Activated T-cell treated with anti-CD3 and anti-CD28 coated beads for 48 hours (primary cell): Measurements from ENCODE around the gene CADM2.
"Not testable (repeated sequence)": the region's sequence is repeated elsewhere in the genome, so short reads cannot be mapped to it uniquely, and the experiment has no call there.

Experiments
- DNase-seq: peaks from one replicate; pipeline ENCODE4 v3.0.0-alpha.2; 2020; ENCODE audit warnings: low read depth

Gene CADM2

DNA sequence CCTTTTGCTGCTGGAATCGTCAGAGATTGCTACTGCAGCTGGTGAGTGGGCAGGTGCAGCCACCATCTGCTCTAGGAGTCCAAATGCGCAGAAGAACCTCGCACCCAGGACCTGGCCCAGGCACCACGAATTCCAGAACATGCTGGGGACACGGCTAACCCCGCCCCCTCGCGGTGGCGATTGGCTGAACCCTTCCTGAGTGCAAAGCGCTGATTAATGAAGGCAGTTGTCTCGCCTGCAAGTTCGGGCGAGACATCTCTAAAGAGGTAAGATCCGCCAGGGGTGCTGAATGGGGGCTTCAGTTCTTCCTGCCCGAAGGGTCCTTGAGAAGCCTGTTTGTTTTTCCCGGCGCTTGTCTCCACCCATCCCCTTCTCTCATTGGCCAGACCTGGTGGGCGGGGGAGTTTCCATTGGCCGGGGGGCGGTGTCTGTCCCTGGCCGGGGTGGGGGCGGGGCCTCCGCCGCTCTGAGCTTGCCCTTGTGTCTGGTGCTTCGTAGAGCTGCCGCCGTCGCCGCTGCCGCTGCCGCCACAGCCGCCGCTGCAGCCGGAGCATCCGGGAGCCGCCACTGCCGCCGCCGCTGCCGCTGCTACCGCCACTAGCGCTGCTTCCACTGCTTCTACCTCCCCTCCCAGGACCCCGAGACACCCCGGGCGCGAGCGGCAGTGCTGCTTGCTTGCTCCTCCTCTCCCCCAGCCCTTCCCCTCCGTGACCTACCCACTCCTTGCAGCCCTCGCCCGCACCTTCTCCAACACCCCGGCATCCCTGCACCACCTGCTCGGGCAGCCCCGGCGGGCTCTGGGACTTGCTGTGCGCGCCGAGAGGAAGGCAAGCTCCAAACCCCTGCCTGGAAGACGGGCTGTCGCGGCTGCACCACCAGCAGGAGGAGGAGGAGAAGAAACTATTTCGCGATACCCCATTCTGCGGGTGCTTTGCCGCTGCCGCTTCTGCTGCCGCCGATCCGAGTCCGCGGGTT is at the start of gene CADM2:
Gene CADM2 (plus strand): TSS at position 495 of the 975 bp plus-strand sequence.
- DNase-seq: peak; percentile 66

DNA sequence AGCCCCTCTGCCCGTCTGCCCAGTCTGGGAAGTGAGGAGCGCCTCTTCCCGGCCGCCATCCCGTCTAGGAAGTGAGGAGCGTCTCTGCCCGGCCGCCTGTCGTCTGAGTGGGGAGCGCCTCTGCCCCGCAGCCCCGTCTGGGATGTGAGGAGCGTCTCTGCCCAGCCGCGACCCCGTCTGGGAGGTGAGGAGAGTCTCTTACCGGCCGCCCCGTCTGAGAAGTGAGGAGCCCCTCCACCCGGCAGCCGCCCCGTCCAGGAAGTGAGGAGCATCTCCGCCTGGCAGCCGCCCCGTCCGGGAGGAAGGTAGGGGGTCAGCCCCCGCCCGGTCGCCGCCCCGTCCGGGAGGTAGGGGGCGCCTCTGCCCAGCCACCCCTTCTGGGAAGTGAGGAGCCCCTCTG is 40.2 kb upstream of the CADM2 start:
- DNase-seq: not testable (repeated sequence)

DNA sequence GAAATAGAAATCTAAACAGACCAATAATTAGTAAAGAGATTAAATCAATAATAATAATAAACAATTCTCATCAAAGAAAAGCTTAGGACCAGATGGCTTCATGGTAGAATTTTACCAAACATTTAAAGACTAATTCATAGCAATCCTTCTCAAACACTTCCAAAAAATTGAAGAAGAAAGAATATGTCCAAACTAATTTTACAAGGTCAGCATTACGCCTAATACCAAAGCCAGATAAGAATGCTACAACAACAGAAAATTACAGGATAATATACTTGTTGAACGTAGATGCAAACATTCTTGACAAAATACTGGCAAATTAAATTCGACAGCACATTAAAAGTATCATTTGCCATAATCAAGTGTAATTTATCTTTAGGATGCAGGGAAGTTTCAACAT is 36.1 kb upstream of the CADM2 start:
- DNase-seq: no peak

DNA sequence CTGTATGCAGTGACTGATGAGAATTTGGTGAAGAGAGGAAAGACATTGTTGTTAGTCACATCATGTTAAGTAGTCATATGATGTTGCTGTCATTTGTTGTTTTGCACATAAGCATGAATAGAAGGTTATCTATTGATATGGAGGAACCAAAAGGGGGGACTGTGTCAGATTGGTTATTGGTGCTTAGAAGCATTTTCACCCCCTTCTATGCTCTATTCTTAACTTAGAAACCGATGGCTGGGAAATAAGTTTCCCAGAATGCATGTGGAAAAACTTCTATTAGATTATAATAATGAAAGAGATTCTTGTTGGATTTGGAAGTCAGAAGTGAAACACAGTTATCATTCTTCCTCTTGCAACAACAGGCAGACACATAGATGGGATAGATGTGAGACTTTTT is 33.2 kb upstream of the CADM2 start:
- no peak for DNase-seq

DNA sequence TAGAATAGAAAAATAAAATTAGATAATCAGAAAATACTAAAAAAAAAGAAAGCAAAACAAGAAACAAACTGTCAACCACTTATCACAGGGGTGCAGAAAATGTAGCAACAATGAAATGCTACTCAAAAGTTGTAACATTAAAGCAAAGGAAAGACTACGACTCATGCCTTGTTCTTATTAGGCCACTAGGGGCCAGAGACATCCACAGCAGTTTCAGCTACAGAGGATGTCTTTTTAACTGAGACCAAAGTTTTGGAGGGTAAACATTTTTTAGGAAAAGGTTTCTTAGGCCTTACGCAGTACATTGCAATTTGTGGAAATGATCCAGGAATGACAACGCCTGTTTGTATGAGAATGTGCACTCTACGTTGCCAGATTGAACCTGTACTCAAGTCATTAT is 15.4 kb upstream of the CADM2 start:
- DNase-seq: no peak

DNA sequence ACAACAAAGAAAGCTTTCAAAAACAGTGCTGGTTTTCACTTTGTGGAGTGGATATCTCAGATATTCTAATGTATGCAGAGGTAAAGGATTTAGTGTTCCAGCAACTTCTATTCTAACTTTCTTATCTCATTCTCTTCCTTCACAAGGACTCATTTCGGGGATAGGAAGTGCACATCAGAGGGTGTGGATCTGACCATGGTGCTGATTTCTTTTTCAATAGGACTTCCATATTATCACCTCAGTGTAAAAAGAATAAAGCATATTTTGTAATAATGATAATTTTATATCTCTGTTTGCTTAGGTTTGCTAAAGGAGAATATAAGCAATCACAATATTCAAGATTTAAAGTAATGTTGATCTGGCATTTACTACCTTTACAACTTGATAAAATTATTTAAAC is 12.5 kb upstream of the CADM2 start:
- DNase-seq: no peak

DNA sequence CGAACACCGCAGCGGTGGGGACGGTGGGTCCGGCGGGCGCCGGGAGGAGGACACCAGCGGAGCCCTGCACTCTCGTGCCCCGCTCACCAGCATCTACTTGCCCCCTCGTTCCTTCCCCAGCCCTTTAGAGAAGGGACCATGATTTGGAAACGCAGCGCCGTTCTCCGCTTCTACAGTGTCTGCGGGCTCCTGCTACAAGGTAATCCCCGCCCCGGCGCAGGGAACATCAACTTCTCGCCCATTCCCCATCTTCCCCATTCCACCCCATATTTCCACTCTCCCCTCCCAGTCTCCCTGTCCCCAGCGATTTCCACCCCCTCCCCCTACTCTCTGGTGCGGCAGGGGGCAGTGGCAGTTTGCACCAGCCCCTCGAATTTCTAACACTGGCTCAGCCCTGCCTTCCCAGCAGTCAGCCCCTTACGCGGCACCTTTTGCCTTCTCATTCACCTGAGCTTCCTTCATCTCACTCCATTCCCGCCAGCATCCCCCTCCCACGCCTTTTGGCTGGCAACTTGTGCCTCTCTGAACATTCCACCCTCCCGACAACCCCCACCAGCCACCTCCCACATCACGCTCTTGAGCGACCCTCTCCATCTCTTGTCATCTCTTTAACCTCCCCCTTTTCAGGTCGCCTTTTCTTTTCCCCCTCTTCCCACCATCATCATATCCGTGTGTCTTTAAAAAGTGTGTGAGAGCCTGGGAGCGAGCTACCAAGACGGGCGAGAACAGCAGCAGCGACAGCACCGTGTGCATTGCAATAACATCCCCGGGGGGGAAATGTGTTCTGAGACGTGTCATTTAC is 882 bp downstream of the CADM2 start:
- DNase-seq: no peak

DNA sequence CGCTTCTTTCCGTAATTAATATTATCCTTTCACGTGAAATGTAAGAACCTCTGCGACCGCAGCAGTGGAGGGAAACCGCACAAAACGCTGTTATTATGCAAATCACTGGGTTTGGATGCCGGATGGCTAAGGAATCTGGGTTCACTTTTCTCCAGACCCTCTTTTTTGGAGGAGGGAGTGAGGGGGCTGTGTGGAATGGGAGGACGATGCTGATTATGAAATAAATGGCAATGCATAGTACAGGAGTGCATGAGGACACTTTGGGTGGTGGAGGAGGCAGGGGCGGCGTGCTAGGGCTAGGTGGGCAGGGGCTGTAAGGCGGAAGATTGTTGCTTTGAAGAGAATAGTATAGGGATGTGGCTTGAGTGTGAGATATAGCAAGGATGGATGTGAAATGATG is 1.8 kb downstream of the CADM2 start:
- no peak for DNase-seq

DNA sequence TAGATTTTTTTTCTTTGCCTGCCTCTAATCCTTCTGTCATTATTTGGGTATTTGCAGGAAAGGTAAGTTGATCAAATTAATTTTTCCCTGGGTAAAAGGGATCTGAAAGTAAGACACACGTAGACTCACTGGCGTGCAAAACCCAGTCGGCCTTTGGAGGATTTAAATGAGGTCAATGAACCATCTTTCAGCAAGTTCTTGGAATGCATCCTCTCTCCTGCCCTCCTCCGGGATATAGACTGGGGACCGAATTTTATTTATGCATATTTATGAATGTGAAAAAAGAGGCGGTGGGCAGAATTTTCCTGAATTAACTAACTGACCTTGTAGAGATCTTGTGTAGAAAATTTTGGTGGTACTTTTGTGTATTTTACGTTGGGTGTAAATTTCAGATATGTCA is 2.2 kb downstream of the CADM2 start:
- DNase-seq: no peak

DNA sequence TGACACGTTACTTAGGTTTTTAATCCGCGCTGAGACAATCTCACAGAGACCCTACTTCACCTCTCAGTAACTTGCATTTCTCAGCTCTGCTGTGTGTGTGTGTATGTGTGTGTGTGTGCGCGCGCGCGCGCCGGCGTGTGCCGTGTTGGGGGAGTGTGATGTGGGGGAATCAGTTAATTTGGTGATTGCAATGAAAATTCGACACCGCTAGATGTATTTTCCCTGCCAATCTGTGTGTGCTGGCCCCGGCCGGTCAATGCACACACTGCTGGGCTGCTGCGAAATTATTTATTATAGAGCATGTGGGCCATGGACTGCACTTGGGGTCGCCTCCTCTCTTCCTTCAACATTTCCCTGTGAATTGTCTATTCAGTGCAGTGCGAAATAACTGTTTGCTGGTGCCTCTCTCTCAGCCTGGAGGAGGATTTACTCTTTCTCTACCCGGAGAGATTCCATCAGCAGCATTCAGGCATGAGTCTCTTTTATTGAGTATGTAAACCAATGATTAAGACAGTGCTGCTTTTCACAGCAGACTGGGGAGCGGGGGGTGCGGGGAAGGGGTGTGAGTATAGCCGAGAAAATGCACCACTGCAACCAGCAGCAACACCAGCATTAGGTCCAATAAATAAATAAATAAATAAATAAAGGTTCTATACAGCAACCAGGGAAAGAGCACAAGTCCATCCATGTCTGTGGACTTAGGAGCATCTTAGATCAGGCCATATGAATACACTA is 2.9 kb downstream of the CADM2 start:
- no peak for DNase-seq

DNA sequence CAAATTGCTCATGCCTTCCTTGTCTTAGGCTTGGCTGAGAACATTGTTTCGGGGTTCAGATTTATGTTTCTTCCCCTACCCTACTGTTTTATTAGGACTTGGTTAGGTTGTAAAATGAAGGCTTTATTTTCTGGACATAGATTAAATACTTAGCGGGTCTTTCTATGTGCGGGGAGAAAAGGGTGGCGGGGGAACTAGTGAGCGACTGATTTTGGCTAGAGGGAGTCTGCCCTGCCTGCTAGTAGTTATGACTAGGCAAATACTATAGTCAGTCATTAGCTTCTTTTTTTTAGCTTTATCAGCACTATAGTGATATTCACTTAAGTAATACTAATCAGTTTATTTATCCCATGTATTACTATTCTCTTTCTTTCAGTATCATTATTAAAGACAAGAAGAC is 3.6 kb downstream of the CADM2 start:
- no peak for DNase-seq

DNA sequence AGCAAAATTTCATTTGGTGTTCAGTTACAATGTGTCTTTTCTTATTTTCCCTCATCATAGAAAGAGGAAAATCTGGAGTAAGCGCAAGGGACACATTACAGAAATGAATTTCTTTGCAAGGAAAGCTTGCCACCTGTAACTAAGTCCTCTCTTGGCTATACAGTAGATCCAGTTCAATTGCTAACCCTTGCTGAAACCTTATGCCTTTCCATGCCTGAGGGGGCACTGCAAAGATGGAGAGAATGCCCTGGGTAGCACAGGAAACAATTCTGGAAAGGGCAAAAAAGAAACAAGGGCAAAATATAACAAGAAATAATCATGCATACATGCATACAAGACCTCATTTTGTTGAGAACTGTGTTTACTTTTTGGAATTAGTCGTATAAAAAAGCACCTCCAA is 4.3 kb downstream of the CADM2 start:
- no peak for DNase-seq

DNA sequence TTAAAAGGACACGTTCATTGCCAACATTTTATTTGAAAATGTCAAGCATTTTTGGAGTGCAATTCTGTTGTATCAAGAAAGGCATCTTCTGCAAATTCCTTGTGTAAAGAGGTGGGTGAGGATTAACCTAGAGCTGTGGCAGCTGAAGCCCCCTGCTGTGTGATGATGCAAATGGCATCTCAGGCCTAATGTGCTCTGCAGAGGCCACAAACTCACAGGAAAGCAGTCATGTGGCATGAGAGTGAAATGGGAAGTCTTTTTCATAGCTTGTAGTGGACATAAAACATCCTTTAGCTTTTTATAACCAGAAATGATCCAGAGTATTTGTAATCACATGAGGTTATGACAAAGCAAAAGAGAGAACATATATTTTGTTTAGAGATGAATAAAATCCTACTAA is 6.4 kb downstream of the CADM2 start:
- no peak for DNase-seq

DNA sequence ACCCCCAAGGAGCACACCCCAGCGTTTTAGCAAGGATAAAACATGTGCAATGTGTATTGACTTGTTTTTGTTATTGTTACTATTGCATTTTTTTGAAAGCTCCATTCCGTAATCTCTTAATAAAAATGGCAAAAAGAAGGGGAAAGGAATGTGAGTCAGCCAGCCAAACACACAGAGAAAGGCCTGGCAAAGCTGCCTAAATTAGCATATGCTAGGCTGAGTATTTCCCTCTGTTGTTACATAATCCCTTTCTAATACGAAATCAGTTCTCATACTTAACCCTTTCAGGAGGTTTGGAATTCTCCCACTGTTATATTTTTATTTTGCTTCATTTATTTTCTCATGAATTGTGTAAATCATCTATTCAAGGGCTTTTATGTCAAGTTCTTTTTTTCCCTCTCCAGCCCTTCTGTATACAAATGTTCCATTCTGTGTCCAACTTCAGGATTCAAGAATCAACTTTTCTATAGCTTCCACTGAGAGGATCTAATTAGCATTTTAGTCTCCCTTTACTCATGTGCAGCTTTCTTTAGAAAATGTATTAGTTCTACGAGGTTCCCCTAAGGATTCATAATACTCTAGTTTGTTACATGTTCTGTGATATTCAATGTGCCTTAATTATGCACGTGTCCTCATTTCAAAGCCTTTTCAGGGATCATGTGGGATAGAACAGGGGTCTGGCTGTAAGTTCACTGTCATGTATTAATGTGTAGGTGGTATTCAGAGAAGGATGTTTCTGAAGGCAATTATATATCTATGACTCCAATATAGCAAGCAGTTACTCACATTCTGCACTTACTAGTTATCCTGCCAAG is 9.2 kb downstream of the CADM2 start:
- no peak for DNase-seq

DNA sequence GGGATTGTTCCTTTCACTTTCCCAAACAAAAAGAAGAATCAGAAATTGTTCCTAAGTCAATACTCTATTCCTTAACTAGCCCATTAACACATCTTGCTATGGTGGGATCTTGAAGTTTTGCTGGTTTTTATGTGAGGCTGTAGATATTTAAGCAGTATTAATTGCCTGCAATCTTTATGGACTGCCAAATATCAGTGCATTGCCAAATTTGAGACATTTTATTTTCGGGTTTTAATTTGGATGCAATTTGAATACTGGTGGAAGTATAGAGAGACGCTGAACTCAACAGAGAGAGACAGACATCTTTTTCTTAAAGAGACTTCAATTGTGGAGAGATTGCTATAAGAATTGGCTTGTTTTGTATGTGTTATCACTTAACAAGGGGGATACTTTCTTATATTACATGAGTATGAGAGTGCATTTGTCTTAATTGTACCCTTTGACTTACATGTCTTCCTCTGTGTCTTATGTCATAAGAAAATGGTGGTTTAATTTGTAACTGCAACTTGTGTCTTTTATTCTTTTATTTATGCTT is 10.0 kb downstream of the CADM2 start:
- DNase-seq: no peak

DNA sequence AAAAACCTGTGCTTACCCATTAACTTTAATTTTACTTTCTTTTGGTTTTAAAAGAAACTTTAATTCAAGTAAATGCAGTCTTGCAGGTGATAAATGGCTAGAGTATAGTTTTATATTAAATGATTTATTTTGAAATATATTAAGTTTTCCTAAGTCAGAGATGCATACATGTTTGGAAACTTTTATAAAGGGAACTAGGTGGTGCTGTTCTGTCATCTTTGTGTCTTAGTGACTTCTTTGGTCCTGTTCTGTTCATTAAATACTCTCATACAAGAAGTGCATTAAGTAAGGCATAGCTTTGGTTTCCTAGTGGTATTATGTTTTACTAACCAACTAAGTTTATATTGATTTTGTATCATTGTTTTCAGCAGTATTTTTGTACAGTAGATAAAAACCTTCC is 15.6 kb downstream of the CADM2 start:
- no peak for DNase-seq

DNA sequence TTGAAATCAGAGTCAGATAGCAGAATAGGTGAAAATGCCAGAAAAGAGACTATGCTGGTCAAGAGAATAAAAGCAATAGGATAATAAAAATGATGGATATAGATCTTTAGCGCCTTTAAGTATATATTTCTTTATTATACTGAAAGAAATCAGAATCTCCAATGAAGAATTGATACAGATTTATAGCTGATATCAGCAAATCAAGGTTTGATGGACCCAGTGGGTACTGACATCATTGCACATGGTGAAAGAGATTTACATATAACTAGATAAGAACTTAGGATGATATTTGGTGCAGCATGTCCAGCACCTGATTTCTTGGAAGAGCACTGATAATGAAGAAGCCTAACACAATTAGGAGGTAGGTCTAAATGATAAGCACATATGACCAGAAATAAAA is 18.2 kb downstream of the CADM2 start:
- no peak for DNase-seq

DNA sequence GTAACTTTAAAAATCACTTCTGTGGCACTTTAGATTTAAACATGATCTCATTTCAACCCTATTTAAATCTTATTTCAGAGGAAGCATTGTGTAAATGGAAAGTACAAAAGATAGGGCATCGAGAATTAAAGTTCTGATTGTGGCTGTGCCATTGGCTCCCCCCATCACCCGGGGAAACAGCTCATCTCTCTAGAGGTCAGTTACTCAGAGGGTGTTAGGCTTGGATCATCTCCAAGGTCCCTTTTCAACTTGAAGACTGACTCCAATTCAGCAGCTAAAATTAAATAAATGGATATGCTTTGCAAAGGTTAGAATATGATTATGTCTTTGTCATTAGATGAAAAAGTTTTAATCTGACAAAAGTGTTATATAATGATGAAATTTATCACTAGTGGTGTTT is 20.1 kb downstream of the CADM2 start:
- DNase-seq: no peak

DNA sequence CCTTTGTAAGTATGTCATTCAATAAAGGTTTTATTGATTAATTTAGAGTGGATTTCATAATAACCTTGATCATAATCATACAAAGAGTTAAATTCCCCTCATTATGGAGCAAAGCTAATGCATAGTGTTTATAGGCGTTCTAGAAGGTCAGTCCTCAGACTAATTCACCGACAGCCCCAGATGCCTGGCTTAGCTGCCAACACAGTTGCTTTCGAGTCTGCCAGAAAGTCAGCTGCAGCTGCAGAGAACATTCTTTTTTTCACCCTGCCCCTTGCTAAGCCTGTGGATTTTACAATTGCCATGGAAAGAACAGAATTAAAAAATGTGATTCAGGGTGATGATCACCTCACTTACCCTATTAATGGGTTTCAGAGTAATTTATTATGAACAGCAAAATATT is 21.2 kb downstream of the CADM2 start:
- DNase-seq: no peak

DNA sequence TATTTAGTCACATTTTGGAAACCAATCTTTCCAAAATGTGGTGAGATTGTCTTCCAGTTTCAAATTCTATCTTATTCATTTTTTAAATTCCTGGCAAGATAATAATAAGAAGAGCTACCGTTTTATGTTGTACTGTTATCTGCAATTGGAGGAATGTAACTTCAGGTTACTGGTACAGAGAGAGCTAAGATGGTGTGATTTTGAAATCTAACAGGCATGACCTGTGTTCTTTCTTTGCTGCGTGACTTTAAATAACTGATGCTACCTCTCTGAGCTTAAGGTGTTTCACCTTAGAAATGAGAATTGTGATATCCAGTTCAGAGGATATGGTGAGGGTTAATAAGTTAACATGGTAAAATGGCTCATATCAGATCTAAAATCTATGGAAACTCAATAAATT is 21.7 kb downstream of the CADM2 start:
- no peak for DNase-seq

DNA sequence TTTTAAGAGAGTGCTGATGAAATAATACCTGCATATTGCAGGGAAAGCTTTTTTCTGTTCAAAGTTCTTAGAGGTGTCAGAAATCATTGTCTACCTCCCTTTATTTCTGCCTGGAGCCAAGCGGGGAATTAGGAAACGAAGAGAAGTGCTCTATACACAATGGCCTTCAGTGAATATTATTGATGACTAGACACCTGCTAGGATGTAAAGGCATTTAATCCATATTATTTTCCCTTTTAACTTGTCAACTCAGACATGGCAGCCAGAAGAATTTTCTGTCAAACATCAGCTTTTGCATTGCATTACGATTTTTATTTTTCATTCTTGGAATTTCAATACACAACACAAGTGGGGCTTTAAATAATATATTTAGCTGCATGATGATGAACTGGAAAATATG is 24.7 kb downstream of the CADM2 start:
- no peak for DNase-seq
